Measurements from ENCODE around the gene BBC3. TPM values are rescaled to one million over a fixed set of nuclear protein-coding genes. Genes with fewer than 3 reads are reported as not detected.

Gene BBC3
- total RNA-seq, 3 donors from 2014 or later, result 4.5 to 7.5 (median 6.4) TPM

DNA sequence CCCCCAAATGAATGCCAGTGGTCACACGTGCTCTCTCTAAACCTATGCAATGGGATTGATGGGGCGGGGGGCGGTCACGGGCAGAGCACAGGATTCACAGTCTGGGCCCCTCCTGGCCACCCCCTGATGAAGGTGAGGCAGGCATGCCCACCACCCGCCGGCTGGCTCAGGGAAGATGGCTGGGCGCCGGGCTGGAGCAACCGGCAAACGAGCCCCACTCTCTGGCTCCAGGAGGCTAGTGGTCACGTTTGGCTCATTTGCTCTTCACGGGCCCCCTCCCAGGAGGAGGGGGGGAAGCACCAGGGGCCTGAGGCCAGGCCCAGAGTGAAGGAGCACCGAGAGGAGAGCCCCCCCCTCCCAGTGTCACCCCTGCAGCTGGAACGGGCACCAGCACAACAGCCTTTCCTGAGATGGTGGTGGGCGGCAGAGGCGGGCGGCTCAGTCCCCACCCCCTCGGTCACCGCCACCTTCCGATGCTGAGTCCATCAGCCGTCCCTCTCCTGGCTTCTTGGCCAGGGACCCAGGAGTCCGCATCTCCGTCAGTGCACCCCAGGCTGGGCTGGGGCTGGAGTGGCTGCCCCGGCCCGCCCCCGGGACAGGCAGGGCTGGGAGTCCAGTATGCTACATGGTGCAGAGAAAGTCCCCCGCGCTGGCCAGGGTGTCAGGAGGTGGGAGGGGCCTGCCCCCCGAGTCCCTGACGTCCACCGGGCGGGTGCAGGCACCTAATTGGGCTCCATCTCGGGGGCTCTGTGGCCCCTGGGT lies 9.7 kb downstream of the BBC3 start:
- DNase-seq (ENCODE audit: low spot score in 2 of 2), result no peak
- Histone ChIP-seq H3K9me3 (no peaks in the 10 kb centered on the region), H3K27ac (no peak overlapping the region), H3K4me3 (no peak overlapping the region), H3K27me3 (no peaks in the 10 kb centered on the region), H3K36me3 (no peaks in the 10 kb centered on the region), H3K4me1 (no peaks in the 10 kb centered on the region)
- intact Hi-C loops (cut with DNase I; ENCODE audit: low total_unique reads), result loop anchor here (5.0 kb wide), 1 partner anchor 534 kb away; no protein-coding TSS in a partner anchor
- no peak for TF ChIP-seq POLR2AphosphoS5 (IDR thresholded peaks at IDR 0.05)
- TF ChIP-seq POLR2A (IDR thresholded peaks at IDR 0.05), result no peak
- TF ChIP-seq, protein P1, sequence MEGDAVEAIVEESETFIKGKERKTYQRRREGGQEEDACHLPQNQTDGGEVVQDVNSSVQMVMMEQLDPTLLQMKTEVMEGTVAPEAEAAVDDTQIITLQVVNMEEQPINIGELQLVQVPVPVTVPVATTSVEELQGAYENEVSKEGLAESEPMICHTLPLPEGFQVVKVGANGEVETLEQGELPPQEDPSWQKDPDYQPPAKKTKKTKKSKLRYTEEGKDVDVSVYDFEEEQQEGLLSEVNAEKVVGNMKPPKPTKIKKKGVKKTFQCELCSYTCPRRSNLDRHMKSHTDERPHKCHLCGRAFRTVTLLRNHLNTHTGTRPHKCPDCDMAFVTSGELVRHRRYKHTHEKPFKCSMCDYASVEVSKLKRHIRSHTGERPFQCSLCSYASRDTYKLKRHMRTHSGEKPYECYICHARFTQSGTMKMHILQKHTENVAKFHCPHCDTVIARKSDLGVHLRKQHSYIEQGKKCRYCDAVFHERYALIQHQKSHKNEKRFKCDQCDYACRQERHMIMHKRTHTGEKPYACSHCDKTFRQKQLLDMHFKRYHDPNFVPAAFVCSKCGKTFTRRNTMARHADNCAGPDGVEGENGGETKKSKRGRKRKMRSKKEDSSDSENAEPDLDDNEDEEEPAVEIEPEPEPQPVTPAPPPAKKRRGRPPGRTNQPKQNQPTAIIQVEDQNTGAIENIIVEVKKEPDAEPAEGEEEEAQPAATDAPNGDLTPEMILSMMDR (IDR thresholded peaks at IDR 0.05), result no peak

DNA sequence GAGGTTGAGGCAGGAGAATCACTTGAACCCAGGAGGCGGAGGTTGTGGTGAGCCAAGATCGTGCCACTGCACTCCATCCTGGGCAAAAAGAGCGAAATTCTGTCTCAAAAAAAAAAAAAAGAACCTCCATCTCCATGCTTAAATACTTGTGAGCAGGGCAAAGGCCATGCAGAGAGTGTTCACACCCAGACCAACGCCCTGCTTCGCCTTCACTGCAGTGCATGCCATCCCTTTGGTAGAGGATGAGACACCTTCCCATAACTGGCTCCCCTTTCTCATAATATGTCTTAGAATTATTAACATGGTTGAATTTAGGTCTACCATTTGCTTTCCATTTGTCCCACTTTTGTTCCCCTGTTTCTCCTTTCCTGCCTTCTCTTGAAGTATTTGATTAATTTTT lies 15.4 kb downstream of the BBC3 start:
- DNase-seq (ENCODE audit: low spot score in 2 of 2), result no peak
- H3K4me1 ChIP-seq, result no peaks in the 10 kb centered on the region
- no peak for TF ChIP-seq POLR2AphosphoS5 (IDR thresholded peaks at IDR 0.05)
- TF ChIP-seq, protein P1 (IDR thresholded peaks at IDR 0.05), result no peak
- no peak for TF ChIP-seq POLR2A (IDR thresholded peaks at IDR 0.05)

DNA sequence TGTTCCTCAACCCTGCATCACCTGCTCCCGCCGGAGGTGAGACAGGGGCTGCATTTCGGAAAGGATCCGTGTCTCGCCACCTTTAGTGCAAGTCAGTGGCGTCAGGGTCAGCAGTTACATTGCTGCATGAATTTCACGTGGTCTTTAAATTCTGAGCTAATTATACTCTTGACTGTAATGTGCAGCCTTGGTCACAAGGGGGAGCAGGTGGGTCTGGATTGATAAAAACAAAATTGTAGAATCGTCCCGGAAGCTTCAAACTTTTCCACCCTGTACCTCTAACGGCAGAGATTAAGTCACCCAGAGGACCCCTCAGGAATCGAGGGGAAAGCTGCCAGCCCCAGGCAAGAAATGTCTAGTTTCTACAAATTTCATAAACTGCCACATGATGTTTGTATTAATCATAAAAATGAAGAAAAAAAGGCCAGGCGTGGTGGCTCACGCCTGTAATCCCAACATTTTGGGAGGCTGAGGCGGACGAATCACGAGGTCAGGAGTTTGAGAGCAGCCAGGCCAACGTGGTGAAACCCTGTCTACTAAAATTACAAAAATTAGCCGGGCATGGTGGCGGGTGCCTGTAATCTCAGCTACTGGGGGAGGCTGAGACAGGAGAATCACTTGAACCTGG lies 20.2 kb downstream of the BBC3 start:
- H3K36me3 ChIP-seq, result no peaks in the 10 kb centered on the region

More for the DNA sequence above, 15.4 kb downstream of the BBC3 start:
- Histone ChIP-seq H3K4me3 (no peak overlapping the region), H3K36me3 (no peaks in the 10 kb centered on the region), H3K27me3 (no peaks in the 10 kb centered on the region), H3K27ac (no peak overlapping the region), H3K9me3 (no peaks in the 10 kb centered on the region)
- intact Hi-C loops (cut with DNase I; ENCODE audit: low total_unique reads), result no loop called here

DNA sequence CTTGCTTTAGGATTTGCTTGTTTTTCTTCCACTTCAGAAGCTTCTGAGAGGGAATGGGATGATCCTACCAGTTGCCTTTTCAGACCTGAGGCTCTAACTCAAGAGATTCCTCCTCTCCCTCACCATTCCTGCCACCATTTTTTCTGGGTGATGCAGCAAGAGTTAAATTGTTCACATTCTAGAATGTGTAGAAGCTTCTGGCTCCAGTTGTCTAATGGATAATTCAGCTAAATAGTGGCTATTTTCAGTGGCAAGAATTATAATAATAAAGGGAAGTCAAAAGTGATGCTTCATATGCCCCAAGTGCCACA lies 20.9 kb downstream of the BBC3 start:
- no peaks in the 10 kb centered on the region for H3K27me3 ChIP-seq
- no peak overlapping the region for H3K4me3 ChIP-seq
- no peaks in the 10 kb centered on the region for H3K9me3 ChIP-seq
- no peak for DNase-seq (ENCODE audit: low spot score in 2 of 2)
- no peak for TF ChIP-seq POLR2AphosphoS5 (IDR thresholded peaks at IDR 0.05)
- no peak for TF ChIP-seq POLR2A (IDR thresholded peaks at IDR 0.05)
- TF ChIP-seq, protein P1 (IDR thresholded peaks at IDR 0.05), result no peak
- no peaks in the 10 kb centered on the region for H3K36me3 ChIP-seq
- H3K4me1 ChIP-seq, result no peaks in the 10 kb centered on the region
- H3K27ac ChIP-seq, result peak overlapping the region in 1 of 2 donors; percentile 0
- intact Hi-C loops (cut with DNase I; ENCODE audit: low total_unique reads), result no loop called here

More for the DNA sequence above, 20.2 kb downstream of the BBC3 start:
- peak; percentile 70 to 71 for DNase-seq (ENCODE audit: low spot score in 2 of 2)
- Histone ChIP-seq H3K27me3 (no peaks in the 10 kb centered on the region), H3K4me3 (no peak overlapping the region), H3K4me1 (no peaks in the 10 kb centered on the region), H3K9me3 (no peaks in the 10 kb centered on the region), H3K27ac (peak overlapping the region; percentile 42 to 49)
- intact Hi-C loops (cut with DNase I; ENCODE audit: low total_unique reads), result no loop called here
- no peak for TF ChIP-seq POLR2A (IDR thresholded peaks at IDR 0.05)
- TF ChIP-seq, protein P1 (IDR thresholded peaks at IDR 0.05), result peak; percentile 88 to 95 (median 90)
